ENCODE measurements around the gene KIF21B. TPM values are rescaled to one million over a fixed set of nuclear protein-coding genes. Genes with fewer than 3 reads are reported as not detected.
A peak's percentile ranks its signal among the peaks of the same experiment; 100 is the strongest.

Gene KIF21B
- total RNA-seq (8.2 TPM), polyA plus RNA-seq (7.3 TPM)
- long read RNA-seq, donor 1, result 0 reads
- long read RNA-seq, donor 2, full-length matches to known transcripts, result 3 of 10 reads
- long read RNA-seq, donor 2, partial matches to known transcripts, result 7 of 10 reads
- long read RNA-seq, donor 2, other reads (novel, unspliced or antisense), result 0 of 10 reads
- long read RNA-seq, donor 3, result 0 reads
- long read RNA-seq, donor 4, result 0 reads
- long read RNA-seq, donor 5, result 0 reads
- long read RNA-seq, donor 6, result 0 reads
- long read RNA-seq, donor 7, result 0 reads
- long read RNA-seq, donor 8, result 0 reads
- long read RNA-seq, donor 9, result 0 reads
- long read RNA-seq, donor 10, result 0 reads

- H3K4me3 ChIP-seq (ENCODE audit: low read length in 2 of 2), result peak within 1 kb of the TSS; percentile 57 to 81
- H3K9me3 ChIP-seq (ENCODE audit: control insufficient read depth in 2 of 2, insufficient read depth in 1 of 2, low read length in 1 of 2), result peaks cover 0 to 5% of the 10 kb centered on the region in 2 donors
- H3K27ac ChIP-seq (ENCODE audit: low read depth in 1 of 2, low read length in 1 of 2), result peak within 1 kb of the TSS; percentile 96 to 97
- peak in 8 of 9 donors; percentile 63 to 94 (median 87) for DNase-seq (ENCODE audit: low read depth in 6 of 9, low spot score in 9 of 9)
- under 1% methylated on average over 53 of the region's 53 CpGs for WGBS
- no peaks in the 10 kb centered on the region for H3K27me3 ChIP-seq (ENCODE audit: control insufficient read depth in 2 of 2, insufficient read depth in 1 of 2, low read length in 1 of 2)
- H3K36me3 ChIP-seq (ENCODE audit: control insufficient read depth in 2 of 2, insufficient read depth in 2 of 2, low read length in 1 of 2), result no peaks in the 10 kb centered on the region
- peaks cover 36 to 69% of the 10 kb centered on the region in 2 donors for H3K4me1 ChIP-seq (ENCODE audit: control insufficient read depth in 2 of 2, insufficient read depth in 2 of 2, low read length in 2 of 2)
Measured at GRCh38 chr1:201023517-201023902, at the start of gene KIF21B. Gene KIF21B (minus strand): TSS chr1:201023714. CDS start chr1:201023383, 331 bp downstream.

- Histone ChIP-seq H3K27ac (ENCODE audit: low read depth in 1 of 2, low read length in 1 of 2) (no peak overlapping the region), H3K9me3 (ENCODE audit: control insufficient read depth in 2 of 2, insufficient read depth in 1 of 2, low read length in 1 of 2) (no peaks in the 10 kb centered on the region), H3K27me3 (ENCODE audit: control insufficient read depth in 2 of 2, insufficient read depth in 1 of 2, low read length in 1 of 2) (no peaks in the 10 kb centered on the region), H3K4me3 (ENCODE audit: low read length in 2 of 2) (no peak overlapping the region), H3K36me3 (ENCODE audit: control insufficient read depth in 2 of 2, insufficient read depth in 2 of 2, low read length in 1 of 2) (no peaks in the 10 kb centered on the region), H3K4me1 (ENCODE audit: control insufficient read depth in 2 of 2, insufficient read depth in 2 of 2, low read length in 2 of 2) (no peaks in the 10 kb centered on the region)
- DNase-seq (ENCODE audit: low read depth in 6 of 9, low spot score in 9 of 9), result no peak
- 94% methylated on average over 6 of the region's 6 CpGs for WGBS
Measured at GRCh38 chr1:201072922-201073321, 49.4 kb upstream of the KIF21B start.

- Histone ChIP-seq H3K4me3 (ENCODE audit: low read length in 2 of 2) (no peak overlapping the region), H3K9me3 (ENCODE audit: control insufficient read depth in 2 of 2, insufficient read depth in 1 of 2, low read length in 1 of 2) (no peaks in the 10 kb centered on the region), H3K4me1 (ENCODE audit: control insufficient read depth in 2 of 2, insufficient read depth in 2 of 2, low read length in 2 of 2) (no peaks in the 10 kb centered on the region), H3K27me3 (ENCODE audit: control insufficient read depth in 2 of 2, insufficient read depth in 1 of 2, low read length in 1 of 2) (no peaks in the 10 kb centered on the region), H3K36me3 (ENCODE audit: control insufficient read depth in 2 of 2, insufficient read depth in 2 of 2, low read length in 1 of 2) (no peaks in the 10 kb centered on the region), H3K27ac (ENCODE audit: low read depth in 1 of 2, low read length in 1 of 2) (no peak overlapping the region)
- no peak for DNase-seq (ENCODE audit: low read depth in 6 of 9, low spot score in 9 of 9)
- 84% methylated on average over 5 of the region's 5 CpGs for WGBS
Measured at GRCh38 chr1:201072149-201072548, 48.6 kb upstream of the KIF21B start.

GRCh38 chr1:201069636-201070035 lies 46.1 kb upstream of the KIF21B start:
- no peak overlapping the region for H3K27ac ChIP-seq (ENCODE audit: low read depth in 1 of 2, low read length in 1 of 2)
- H3K27me3 ChIP-seq (ENCODE audit: control insufficient read depth in 2 of 2, insufficient read depth in 1 of 2, low read length in 1 of 2), result peaks cover 2 to 3% of the 10 kb centered on the region in 2 donors
- DNase-seq (ENCODE audit: low read depth in 6 of 9, low spot score in 9 of 9), result no peak
- no peaks in the 10 kb centered on the region for H3K4me1 ChIP-seq (ENCODE audit: control insufficient read depth in 2 of 2, insufficient read depth in 2 of 2, low read length in 2 of 2)
- WGBS, result 100% methylated on average over 3 of the region's 3 CpGs
- H3K36me3 ChIP-seq (ENCODE audit: control insufficient read depth in 2 of 2, insufficient read depth in 2 of 2, low read length in 1 of 2), result no peaks in the 10 kb centered on the region
- H3K4me3 ChIP-seq (ENCODE audit: low read length in 2 of 2), result no peak overlapping the region
- no peaks in the 10 kb centered on the region for H3K9me3 ChIP-seq (ENCODE audit: control insufficient read depth in 2 of 2, insufficient read depth in 1 of 2, low read length in 1 of 2)

GRCh38 chr1:201068976-201069375 lies 45.5 kb upstream of the KIF21B start:
- no peaks in the 10 kb centered on the region for H3K36me3 ChIP-seq (ENCODE audit: control insufficient read depth in 2 of 2, insufficient read depth in 2 of 2, low read length in 1 of 2)
- no peak for DNase-seq (ENCODE audit: low read depth in 6 of 9, low spot score in 9 of 9)
- H3K27ac ChIP-seq (ENCODE audit: low read depth in 1 of 2, low read length in 1 of 2), result no peak overlapping the region
- no peaks in the 10 kb centered on the region for H3K4me1 ChIP-seq (ENCODE audit: control insufficient read depth in 2 of 2, insufficient read depth in 2 of 2, low read length in 2 of 2)
- H3K9me3 ChIP-seq (ENCODE audit: control insufficient read depth in 2 of 2, insufficient read depth in 1 of 2, low read length in 1 of 2), result no peaks in the 10 kb centered on the region
- H3K27me3 ChIP-seq (ENCODE audit: control insufficient read depth in 2 of 2, insufficient read depth in 1 of 2, low read length in 1 of 2), result peaks cover 2 to 3% of the 10 kb centered on the region in 2 donors
- H3K4me3 ChIP-seq (ENCODE audit: low read length in 2 of 2), result no peak overlapping the region
- WGBS, result 92% methylated on average over 4 of the region's 4 CpGs

GRCh38 chr1:201066986-201067385 lies 43.5 kb upstream of the KIF21B start:
- H3K4me3 ChIP-seq (ENCODE audit: low read length in 2 of 2), result no peak overlapping the region
- H3K27me3 ChIP-seq (ENCODE audit: control insufficient read depth in 2 of 2, insufficient read depth in 1 of 2, low read length in 1 of 2), result peaks cover 2 to 3% of the 10 kb centered on the region in 2 donors
- 93% methylated on average over 4 of the region's 4 CpGs for WGBS

GRCh38 chr1:201065686-201066085 lies 42.2 kb upstream of the KIF21B start:
- DNase-seq (ENCODE audit: low read depth in 6 of 9, low spot score in 9 of 9), result no peak
- Histone ChIP-seq H3K27me3 (ENCODE audit: control insufficient read depth in 2 of 2, insufficient read depth in 1 of 2, low read length in 1 of 2) (peaks cover 2 to 3% of the 10 kb centered on the region in 2 donors), H3K4me3 (ENCODE audit: low read length in 2 of 2) (no peak overlapping the region), H3K27ac (ENCODE audit: low read depth in 1 of 2, low read length in 1 of 2) (no peak overlapping the region), H3K36me3 (ENCODE audit: control insufficient read depth in 2 of 2, insufficient read depth in 2 of 2, low read length in 1 of 2) (no peaks in the 10 kb centered on the region), H3K9me3 (ENCODE audit: control insufficient read depth in 2 of 2, insufficient read depth in 1 of 2, low read length in 1 of 2) (no peaks in the 10 kb centered on the region), H3K4me1 (ENCODE audit: control insufficient read depth in 2 of 2, insufficient read depth in 2 of 2, low read length in 2 of 2) (no peaks in the 10 kb centered on the region)
- whole genome bisulfite sequencing, result 81% methylated on average over 10 of the region's 10 CpGs

More at GRCh38 chr1:201066986-201067385, 43.5 kb upstream of the KIF21B start:
- H3K9me3 ChIP-seq (ENCODE audit: control insufficient read depth in 2 of 2, insufficient read depth in 1 of 2, low read length in 1 of 2), result no peaks in the 10 kb centered on the region
- no peaks in the 10 kb centered on the region for H3K36me3 ChIP-seq (ENCODE audit: control insufficient read depth in 2 of 2, insufficient read depth in 2 of 2, low read length in 1 of 2)
- DNase-seq (ENCODE audit: low read depth in 6 of 9, low spot score in 9 of 9), result no peak
- no peak overlapping the region for H3K27ac ChIP-seq (ENCODE audit: low read depth in 1 of 2, low read length in 1 of 2)
- H3K4me1 ChIP-seq (ENCODE audit: control insufficient read depth in 2 of 2, insufficient read depth in 2 of 2, low read length in 2 of 2), result no peaks in the 10 kb centered on the region

GRCh38 chr1:201064806-201065205 lies 41.3 kb upstream of the KIF21B start:
- Histone ChIP-seq H3K27ac (ENCODE audit: low read depth in 1 of 2, low read length in 1 of 2) (no peak overlapping the region), H3K36me3 (ENCODE audit: control insufficient read depth in 2 of 2, insufficient read depth in 2 of 2, low read length in 1 of 2) (no peaks in the 10 kb centered on the region), H3K9me3 (ENCODE audit: control insufficient read depth in 2 of 2, insufficient read depth in 1 of 2, low read length in 1 of 2) (no peaks in the 10 kb centered on the region), H3K27me3 (ENCODE audit: control insufficient read depth in 2 of 2, insufficient read depth in 1 of 2, low read length in 1 of 2) (peaks cover 2 to 3% of the 10 kb centered on the region in 2 donors), H3K4me3 (ENCODE audit: low read length in 2 of 2) (no peak overlapping the region), H3K4me1 (ENCODE audit: control insufficient read depth in 2 of 2, insufficient read depth in 2 of 2, low read length in 2 of 2) (no peaks in the 10 kb centered on the region)
- WGBS, result 86% methylated on average over 8 of the region's 8 CpGs
- no peak for DNase-seq (ENCODE audit: low read depth in 6 of 9, low spot score in 9 of 9)

GRCh38 chr1:201063145-201063544 lies 39.6 kb upstream of the KIF21B start:
- no peak overlapping the region for H3K27ac ChIP-seq (ENCODE audit: low read depth in 1 of 2, low read length in 1 of 2)
- DNase-seq (ENCODE audit: low read depth in 6 of 9, low spot score in 9 of 9), result no peak
- H3K9me3 ChIP-seq (ENCODE audit: control insufficient read depth in 2 of 2, insufficient read depth in 1 of 2, low read length in 1 of 2), result no peaks in the 10 kb centered on the region
- no peaks in the 10 kb centered on the region for H3K4me1 ChIP-seq (ENCODE audit: control insufficient read depth in 2 of 2, insufficient read depth in 2 of 2, low read length in 2 of 2)
- H3K4me3 ChIP-seq (ENCODE audit: low read length in 2 of 2), result no peak overlapping the region
- H3K27me3 ChIP-seq (ENCODE audit: control insufficient read depth in 2 of 2, insufficient read depth in 1 of 2, low read length in 1 of 2), result peaks cover 2 to 5% of the 10 kb centered on the region in 2 donors
- H3K36me3 ChIP-seq (ENCODE audit: control insufficient read depth in 2 of 2, insufficient read depth in 2 of 2, low read length in 1 of 2), result no peaks in the 10 kb centered on the region
- 97% methylated on average over 7 of the region's 7 CpGs for WGBS
